HG02870 (cell line): ENCODE data around the gene ALAS1.

ENCODE experiments used
- ATAC-seq: cut with Tn5 transposase; IDR thresholded peaks from one replicate; pipeline ENCODE4 v1.9.1; 2021; ENCODE audit warnings: mild to moderate bottlenecking, moderate library complexity; ENCODE audit not compliant: unreplicated experiment

Gene ALAS1

DNA sequence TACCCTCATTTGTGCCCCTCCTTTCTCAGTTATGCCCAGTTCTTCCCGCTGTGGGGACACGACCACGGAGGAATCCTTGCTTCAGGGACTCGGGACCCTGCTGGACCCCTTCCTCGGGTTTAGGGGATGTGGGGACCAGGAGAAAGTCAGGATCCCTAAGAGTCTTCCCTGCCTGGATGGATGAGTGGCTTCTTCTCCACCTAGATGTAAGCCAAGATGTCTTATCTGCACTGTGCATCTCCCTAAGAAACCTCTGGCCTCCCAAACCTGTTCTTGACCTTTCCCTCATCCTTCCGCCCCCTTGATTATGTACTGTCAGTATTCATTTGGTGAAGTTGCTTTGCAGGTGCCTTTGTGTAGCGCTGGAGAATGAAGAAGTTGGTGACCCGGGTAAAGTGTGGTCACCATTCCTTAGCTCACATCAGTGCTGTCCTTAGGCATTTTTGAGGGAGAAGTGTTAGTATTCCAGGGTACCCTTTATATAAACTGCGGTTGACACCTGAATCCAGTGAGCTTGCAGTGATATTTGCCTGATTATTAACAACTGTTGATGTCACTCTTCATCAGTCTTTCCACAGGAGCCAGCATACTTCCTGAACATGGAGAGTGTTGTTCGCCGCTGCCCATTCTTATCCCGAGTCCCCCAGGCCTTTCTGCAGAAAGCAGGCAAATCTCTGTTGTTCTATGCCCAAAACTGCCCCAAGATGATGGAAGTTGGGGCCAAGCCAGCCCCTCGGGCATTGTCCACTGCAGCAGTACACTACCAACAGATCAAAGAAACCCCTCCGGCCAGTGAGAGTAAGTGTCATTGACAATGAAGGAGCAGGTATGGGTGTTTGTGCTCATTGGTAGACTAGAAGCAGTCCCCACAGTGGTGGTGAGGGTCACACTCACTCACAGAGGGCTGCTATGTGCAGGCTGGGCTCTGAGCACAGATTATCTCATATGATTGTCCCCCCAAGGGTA, 966 bp downstream of the ALAS1 start:
- no peak for ATAC-seq

DNA sequence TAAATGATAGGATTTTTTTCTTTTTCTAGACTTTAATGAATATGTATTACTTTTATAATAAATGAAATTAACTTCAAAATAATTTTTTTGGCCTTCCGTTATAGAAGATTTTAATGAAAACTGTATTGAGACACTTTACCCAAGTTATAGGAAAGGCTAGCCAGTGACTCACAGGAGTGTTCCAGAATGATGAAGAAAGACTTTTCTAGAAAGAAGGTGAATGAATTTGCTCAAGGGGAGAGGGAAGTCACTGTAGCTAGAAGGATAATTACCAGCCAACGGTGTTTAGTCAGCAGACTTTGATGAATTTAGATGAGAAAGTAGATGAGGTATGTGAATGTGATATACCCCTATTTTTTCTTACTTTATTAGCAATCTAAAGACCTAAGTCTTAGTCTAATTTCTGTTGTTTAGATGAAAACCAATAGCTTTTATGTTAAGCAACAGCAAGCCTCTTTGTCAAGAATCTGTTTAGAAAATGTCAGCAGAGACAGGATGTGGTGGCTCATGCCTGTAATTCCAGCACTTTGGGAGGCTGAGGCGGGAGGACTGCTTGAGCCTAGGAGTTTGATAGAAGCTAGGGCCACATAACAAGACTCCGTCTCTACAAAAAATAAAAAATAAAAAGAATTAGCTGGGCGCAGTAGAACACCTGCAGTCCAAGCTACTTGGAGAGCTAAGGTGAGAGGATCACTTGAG, 3.2 kb downstream of the ALAS1 start:
- ATAC-seq: no peak

DNA sequence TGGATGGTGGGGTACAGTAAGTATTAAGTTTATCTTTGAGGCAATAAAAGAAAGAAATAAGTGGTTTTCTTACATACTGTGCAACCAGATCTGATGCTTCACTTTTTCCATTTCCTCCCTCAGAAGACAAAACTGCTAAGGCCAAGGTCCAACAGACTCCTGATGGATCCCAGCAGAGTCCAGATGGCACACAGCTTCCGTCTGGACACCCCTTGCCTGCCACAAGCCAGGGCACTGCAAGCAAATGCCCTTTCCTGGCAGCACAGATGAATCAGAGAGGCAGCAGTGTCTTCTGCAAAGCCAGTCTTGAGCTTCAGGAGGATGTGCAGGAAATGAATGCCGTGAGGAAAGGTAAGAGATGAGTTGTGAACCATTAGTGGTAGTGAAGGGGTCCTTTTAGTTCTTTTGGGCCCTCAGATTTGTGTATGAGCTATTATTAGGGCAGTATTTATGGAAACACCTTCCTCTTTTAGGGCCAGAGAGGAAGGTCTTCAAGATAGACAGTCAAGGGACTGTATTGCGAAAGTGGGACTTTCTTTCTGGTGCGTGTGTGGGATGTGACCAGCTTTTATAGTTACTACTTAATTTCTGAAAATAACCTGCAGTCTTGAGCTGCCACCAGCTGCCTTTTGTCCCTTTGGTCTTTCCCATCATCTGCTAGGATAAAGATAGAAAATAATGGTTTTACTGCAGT, 4.6 kb downstream of the ALAS1 start:
- no peak for ATAC-seq

DNA sequence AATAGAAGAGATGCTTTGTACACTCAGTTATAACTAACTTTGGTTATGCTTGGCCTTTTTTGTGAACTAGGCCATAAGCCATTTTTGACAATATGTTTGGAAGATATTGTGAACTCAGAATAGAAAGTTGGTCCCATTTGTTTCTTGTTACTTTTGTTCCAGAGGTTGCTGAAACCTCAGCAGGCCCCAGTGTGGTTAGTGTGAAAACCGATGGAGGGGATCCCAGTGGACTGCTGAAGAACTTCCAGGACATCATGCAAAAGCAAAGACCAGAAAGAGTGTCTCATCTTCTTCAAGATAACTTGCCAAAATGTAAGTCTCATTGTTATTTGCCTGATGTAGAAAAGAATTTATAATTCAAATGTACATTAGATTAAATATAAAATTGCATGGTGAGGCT, 5.7 kb downstream of the ALAS1 start:
- no peak for ATAC-seq

DNA sequence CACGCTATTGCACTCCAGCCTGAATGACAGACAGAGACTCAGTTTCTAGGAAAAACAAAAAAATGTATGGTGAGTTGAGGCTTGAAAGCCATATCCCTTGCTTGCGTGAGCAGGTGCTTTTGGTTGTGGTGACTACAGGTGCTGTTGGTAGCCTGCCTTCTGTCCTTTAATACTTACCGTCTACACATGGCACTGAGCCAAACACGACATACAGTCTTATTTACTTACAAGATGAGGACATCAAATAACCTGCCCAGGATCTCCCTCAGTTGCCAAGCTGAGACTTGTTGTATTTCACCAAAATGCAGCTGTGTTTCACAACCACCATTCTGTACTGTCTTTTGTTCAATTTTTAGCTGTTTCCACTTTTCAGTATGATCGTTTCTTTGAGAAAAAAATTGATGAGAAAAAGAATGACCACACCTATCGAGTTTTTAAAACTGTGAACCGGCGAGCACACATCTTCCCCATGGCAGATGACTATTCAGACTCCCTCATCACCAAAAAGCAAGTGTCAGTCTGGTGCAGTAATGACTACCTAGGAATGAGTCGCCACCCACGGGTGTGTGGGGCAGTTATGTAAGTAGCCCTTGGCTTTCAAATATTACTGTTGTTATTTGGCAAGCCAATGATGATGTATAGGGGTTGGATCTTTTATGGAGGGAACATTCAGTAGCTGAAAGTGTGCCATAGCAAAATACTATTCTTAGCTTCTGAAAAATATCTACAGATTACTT, 6.5 kb downstream of the ALAS1 start:
- ATAC-seq: no peak

DNA sequence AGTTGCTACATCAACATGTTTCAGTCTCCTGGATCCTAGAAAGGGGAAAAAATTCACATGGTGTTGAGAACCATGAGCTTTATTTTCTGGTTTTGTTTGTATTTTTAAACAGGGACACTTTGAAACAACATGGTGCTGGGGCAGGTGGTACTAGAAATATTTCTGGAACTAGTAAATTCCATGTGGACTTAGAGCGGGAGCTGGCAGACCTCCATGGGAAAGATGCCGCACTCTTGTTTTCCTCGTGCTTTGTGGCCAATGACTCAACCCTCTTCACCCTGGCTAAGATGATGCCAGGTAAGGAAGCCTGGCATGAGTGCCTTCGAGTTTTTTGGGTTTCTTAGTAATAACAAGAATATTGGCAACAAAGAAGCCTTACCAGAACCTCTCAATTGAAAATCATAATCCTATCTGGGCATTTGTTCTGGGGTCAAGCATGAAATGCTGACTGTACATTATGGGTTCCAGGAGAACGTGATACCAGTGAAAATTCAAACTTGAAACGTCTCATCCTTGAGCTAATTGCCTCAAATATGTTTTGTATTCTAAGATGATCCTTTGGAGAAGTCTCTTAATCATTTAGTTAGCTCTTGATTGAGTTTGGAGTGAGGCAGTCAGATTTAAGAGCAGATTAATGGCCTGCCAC, 7.9 kb downstream of the ALAS1 start:
- ATAC-seq: no peak

DNA sequence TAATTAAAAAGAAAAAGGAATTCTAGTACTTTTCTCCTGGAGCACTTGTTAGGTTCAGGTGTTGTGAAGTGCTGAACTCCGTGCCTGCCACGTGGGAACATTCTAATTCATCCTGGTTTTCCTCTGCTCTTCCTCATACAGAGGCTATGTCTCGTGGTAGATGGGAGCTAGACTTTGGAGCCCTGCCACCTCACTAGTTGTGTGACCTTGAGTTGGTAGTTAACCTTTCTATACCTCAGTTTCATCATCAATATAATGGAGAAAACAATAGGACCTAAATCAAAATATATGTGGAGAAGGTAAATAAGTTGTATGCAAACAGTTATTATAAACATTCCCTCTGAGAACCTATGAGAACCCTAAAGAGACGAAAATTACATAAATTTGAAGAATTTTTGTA, 10.6 kb downstream of the ALAS1 start:
- ATAC-seq: no peak

DNA sequence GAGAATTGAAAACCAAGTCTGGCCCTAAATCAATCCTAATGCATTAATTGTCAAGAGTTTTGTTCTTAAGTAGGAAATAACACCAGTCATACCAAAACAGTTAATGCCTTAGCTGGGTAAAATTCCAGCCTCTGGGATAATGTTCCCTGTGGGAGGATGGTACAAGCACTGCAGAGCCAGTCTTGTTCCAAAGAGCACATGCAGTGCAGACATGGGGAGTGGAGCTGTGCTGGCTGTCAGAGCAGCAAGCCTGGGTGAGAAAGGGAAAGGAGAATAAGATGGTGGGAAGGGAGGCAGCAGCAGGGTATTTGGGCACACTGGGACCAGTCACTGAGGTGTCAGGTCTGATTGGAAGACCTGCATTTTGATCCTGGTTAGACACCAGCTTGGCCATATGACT, 12.1 kb downstream of the ALAS1 start:
- no peak for ATAC-seq

- ATAC-seq: no peak
Measured at GRCh38 chr3:52210550-52211046, 12.6 kb downstream of the ALAS1 start.

GRCh38 chr3:52211268-52211891, 13.4 kb downstream of the ALAS1 start:
- no peak for ATAC-seq

DNA sequence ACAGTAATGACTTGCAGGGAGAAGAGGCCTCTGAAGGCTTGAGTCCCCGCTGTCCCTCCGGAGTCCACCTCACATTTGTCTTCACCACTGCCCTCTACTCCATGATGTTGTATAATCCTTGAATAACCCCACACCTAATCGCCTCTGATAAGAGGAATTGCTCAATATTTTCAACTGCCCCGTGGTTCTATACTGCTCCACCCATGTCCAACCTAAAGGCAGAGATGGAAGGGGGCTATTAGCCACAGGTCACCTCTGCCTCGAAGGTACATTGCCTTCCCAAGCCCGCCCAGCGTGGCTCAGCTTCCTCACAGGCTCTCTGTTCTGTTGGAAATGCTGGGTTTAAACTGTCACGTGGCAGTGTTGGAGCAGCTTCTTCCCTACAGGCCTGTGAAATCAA, 15.0 kb downstream of the ALAS1 start:
- no peak for ATAC-seq

- no peak for ATAC-seq
Measured at GRCh38 chr3:52213901-52214300, 15.9 kb downstream of the ALAS1 start.

- no peak for ATAC-seq
Measured at GRCh38 chr3:52215351-52215750, 17.4 kb downstream of the ALAS1 start.

GRCh38 chr3:52216585-52217408, 18.8 kb downstream of the ALAS1 start:
- no peak for ATAC-seq

GRCh38 chr3:52217409-52217805, 19.4 kb downstream of the ALAS1 start:
- ATAC-seq: no peak

GRCh38 chr3:52218026-52218425, 20.1 kb downstream of the ALAS1 start:
- no peak for ATAC-seq

GRCh38 chr3:52218454-52218853, 20.5 kb downstream of the ALAS1 start:
- ATAC-seq: no peak

DNA sequence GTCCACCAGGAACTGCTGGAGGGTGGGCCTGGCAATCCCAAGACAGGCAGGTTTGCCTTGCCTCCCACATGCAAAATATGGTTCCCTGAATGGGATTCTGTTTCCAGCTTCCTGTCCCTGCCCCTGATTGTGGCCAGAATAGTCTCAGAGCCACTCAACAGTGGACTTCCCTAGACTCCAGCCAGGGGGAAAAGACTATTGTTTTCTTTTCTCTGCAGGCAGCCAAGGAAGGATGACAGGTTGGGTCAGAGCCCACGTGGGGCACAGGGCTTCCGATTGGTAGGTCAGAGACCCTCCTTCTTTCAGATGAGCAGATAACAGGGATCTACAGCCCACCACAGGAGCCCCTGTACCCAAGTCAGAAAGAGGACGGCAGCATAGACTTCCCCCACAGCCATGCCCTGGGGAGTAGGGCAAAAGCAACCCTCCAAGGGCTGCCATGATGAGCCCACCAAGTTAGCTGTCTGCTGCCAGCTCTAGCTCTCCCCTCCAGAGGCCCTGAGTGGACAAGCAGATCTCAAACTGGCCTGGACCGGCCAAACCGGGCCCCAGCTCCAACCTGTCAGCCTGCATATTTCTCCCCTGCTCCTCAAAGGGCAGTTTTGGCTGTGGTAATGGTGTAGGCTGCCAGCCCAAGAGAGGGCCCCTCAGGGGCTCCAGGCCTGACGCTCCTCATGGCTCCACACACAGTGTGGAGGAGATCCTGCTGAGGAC, 21.1 kb downstream of the ALAS1 start:
- ATAC-seq: no peak
